ENCODE results near the gene ADAM8. TPM values are rescaled to one million over a fixed set of nuclear protein-coding genes. Genes with fewer than 3 reads are reported as not detected.

The ADAM8 gene
- polyA plus RNA-seq, 1 donor from 2014 or later = 6.4 TPM

GRCh38 chr10:133245439-133246235 is 31.0 kb downstream of the ADAM8 start:
- H3F3A ChIP-seq (ENCODE audit: insufficient read depth, low read length, poor library complexity, severe bottlenecking) = no peaks in the 10 kb centered on the region
- H2AFZ ChIP-seq (ENCODE audit: low read depth, low read length) = no peak overlapping the region
- TF ChIP-seq REST (IDR thresholded peaks at IDR 0.05; ENCODE audit: borderline replicate concordance) (no peak), RAD21 (conservative IDR thresholded peaks at IDR 0.05) (no peak), SMC3 (conservative IDR thresholded peaks at IDR 0.05; ENCODE audit: poor library complexity) (no peak), MXI1 (conservative IDR thresholded peaks at IDR 0.05; ENCODE audit: poor library complexity, severe bottlenecking) (no peak), TAF1 (IDR thresholded peaks at IDR 0.05; ENCODE audit: low read depth) (no peak), EZH2 (IDR thresholded peaks at IDR 0.05; ENCODE audit: borderline replicate concordance, insufficient read depth, low read length, poor library complexity, severe bottlenecking) (no peak), EP300 (conservative IDR thresholded peaks at IDR 0.05; ENCODE audit: poor library complexity, severe bottlenecking) (no peak), POLR2AphosphoS5 (IDR thresholded peaks at IDR 0.05) (no peak)
- TF ChIP-seq, protein P1, sequence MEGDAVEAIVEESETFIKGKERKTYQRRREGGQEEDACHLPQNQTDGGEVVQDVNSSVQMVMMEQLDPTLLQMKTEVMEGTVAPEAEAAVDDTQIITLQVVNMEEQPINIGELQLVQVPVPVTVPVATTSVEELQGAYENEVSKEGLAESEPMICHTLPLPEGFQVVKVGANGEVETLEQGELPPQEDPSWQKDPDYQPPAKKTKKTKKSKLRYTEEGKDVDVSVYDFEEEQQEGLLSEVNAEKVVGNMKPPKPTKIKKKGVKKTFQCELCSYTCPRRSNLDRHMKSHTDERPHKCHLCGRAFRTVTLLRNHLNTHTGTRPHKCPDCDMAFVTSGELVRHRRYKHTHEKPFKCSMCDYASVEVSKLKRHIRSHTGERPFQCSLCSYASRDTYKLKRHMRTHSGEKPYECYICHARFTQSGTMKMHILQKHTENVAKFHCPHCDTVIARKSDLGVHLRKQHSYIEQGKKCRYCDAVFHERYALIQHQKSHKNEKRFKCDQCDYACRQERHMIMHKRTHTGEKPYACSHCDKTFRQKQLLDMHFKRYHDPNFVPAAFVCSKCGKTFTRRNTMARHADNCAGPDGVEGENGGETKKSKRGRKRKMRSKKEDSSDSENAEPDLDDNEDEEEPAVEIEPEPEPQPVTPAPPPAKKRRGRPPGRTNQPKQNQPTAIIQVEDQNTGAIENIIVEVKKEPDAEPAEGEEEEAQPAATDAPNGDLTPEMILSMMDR (IDR thresholded peaks at IDR 0.05; ENCODE audit: poor library complexity, severe bottlenecking) = no peak
- no peaks in the 10 kb centered on the region for H4K20me1 ChIP-seq (ENCODE audit: insufficient read depth)
- H3K4me3 ChIP-seq (ENCODE audit: low read length) = no peak overlapping the region
- no peak overlapping the region for H3K9ac ChIP-seq (ENCODE audit: low read length)
- no peak overlapping the region for H3K27ac ChIP-seq (ENCODE audit: low read length)
- H3K4me2 ChIP-seq (ENCODE audit: low read length) = no peak overlapping the region
- no peaks in the 10 kb centered on the region for H3K27me3 ChIP-seq (ENCODE audit: insufficient read depth, low read depth, low read length)
- H3K79me2 ChIP-seq (replicated peaks; ENCODE audit: insufficient read depth, low read length) = no peaks in the 10 kb centered on the region
- H3K36me3 ChIP-seq (ENCODE audit: insufficient read depth, low read length) = no peaks in the 10 kb centered on the region
- no peaks in the 10 kb centered on the region for H3K9me3 ChIP-seq (ENCODE audit: low read length)
- H3K9me2 ChIP-seq (ENCODE audit: insufficient read depth, low read length) = no peaks in the 10 kb centered on the region

GRCh38 chr10:133243593-133243992 is 33.1 kb downstream of the ADAM8 start:
- H3K27ac ChIP-seq (ENCODE audit: low read length) = no peak overlapping the region
- no peaks in the 10 kb centered on the region for H3K9me2 ChIP-seq (ENCODE audit: insufficient read depth, low read length)
- H3F3A ChIP-seq (ENCODE audit: insufficient read depth, low read length, poor library complexity, severe bottlenecking) = no peaks in the 10 kb centered on the region
- H2AFZ ChIP-seq (ENCODE audit: low read depth, low read length) = no peak overlapping the region
- H3K4me2 ChIP-seq (ENCODE audit: low read length) = no peak overlapping the region
- H3K79me2 ChIP-seq (replicated peaks; ENCODE audit: insufficient read depth, low read length) = no peaks in the 10 kb centered on the region
- no peak overlapping the region for H3K9ac ChIP-seq (ENCODE audit: low read length)
- peaks cover 11% of the 10 kb centered on the region for H3K27me3 ChIP-seq (ENCODE audit: insufficient read depth, low read depth, low read length)
- no peak overlapping the region for H3K4me3 ChIP-seq (ENCODE audit: low read length)
- no peaks in the 10 kb centered on the region for H3K9me3 ChIP-seq (ENCODE audit: low read length)
- no peak for TF ChIP-seq SMC3 (conservative IDR thresholded peaks at IDR 0.05; ENCODE audit: poor library complexity)
- no peak for TF ChIP-seq TAF1 (IDR thresholded peaks at IDR 0.05; ENCODE audit: low read depth)
- TF ChIP-seq EP300 (conservative IDR thresholded peaks at IDR 0.05; ENCODE audit: poor library complexity, severe bottlenecking) = no peak
- TF ChIP-seq REST (IDR thresholded peaks at IDR 0.05; ENCODE audit: borderline replicate concordance) = no peak
- TF ChIP-seq RAD21 (conservative IDR thresholded peaks at IDR 0.05) = no peak
- no peak for TF ChIP-seq MXI1 (conservative IDR thresholded peaks at IDR 0.05; ENCODE audit: poor library complexity, severe bottlenecking)
- TF ChIP-seq POLR2AphosphoS5 (IDR thresholded peaks at IDR 0.05) = no peak
- no peak for TF ChIP-seq EZH2 (IDR thresholded peaks at IDR 0.05; ENCODE audit: borderline replicate concordance, insufficient read depth, low read length, poor library complexity, severe bottlenecking)
- TF ChIP-seq, protein P1 (IDR thresholded peaks at IDR 0.05; ENCODE audit: poor library complexity, severe bottlenecking) = no peak
- H4K20me1 ChIP-seq (ENCODE audit: insufficient read depth) = no peaks in the 10 kb centered on the region
- H3K36me3 ChIP-seq (ENCODE audit: insufficient read depth, low read length) = no peaks in the 10 kb centered on the region
